HG03066 (cell line): ENCODE data around the gene CHST10.
"Not testable (repeated sequence)": the region's sequence is repeated elsewhere in the genome, so short reads cannot be mapped to it uniquely, and the experiment has no call there.

Experiments used
- ATAC-seq: cut with Tn5 transposase; IDR thresholded peaks from one replicate; pipeline ENCODE4 v1.9.1; 2021; ENCODE audit warnings: low read depth; ENCODE audit not compliant: unreplicated experiment

CHST10 gene

GRCh38 chr2:100344433-100344832 is 73.0 kb downstream of the CHST10 start:
- no peak for ATAC-seq

DNA sequence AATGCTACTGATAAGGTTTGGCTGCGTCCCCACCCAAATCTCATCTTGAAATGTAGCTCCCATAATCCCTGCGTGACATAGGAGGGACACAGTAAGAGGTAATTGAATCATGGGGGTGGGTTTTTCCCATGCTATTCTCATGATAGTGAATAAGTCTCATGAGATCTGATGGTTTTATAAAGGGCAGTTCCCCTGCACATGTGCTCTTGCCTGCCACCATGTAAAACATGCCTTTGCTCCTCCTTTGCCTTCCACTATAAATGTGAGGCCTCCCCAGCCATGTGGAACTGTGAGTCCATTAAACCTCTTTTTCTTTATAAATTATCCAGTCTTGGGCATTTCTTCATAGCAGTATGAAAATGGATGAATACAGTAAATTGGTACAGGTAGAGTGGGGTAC is 75.0 kb downstream of the CHST10 start:
- ATAC-seq = not testable (repeated sequence)
